T-cell (primary cell): ENCODE results near the gene ITPR2. TPM values are rescaled to one million over a fixed set of nuclear protein-coding genes. Genes with fewer than 3 reads are reported as not detected.

Source experiments
- ATAC-seq, 4 experiments: fragments of 200-7000 bp in 3 of 4; fragments of 150-1000 bp in 1 of 4; cut with Tn5 transposase; replicated peaks in 1 of 4; 1 replicate in 3 of 4; 2 replicates in 1 of 4; pipeline ENCODE4 v1.10.0; 2021; ENCODE audit warnings: moderate library complexity in 3 of 4, mild to moderate bottlenecking in 2 of 4, moderate number of reproducible peaks in 1 of 4
- CTCF ChIA-PET, 2 donors: fragments of 300-600 bp; sonication (Branson Sonifier 250); formaldehyde crosslinking; loops; one replicate each; lab custom pipeline; 2022; ENCODE audit warnings: antibody characterized with exemption in 2 of 2; lab: Charles Lee
- POLR2A ChIA-PET, 2 donors: fragments of 300-600 bp; sonication (Branson Sonifier 250); formaldehyde crosslinking; loops; one replicate each; lab custom pipeline; 2022; ENCODE audit warnings: antibody characterized with exemption in 2 of 2; lab: Charles Lee
- DNase-seq, 35 experiments: peaks; one replicate each; pipeline versions ENCODE4 v3.0.0 to v3.0.0-alpha.2; 2013 to 2023
- H3K27ac ChIP-seq: one replicate; pipeline ENCODE4 v1.5.1; 2013; ENCODE audit warnings: low read length
- H3K27me3 ChIP-seq, 2 experiments: replicated peaks in 1 of 2; 1 replicate in 1 of 2; 2 replicates in 1 of 2; pipeline versions ENCODE4 v1.6.1 to v1.7.0; 2013; ENCODE audit warnings: low read length in 1 of 2, mixed read lengths in 1 of 2; ENCODE audit not compliant: control insufficient read depth in 2 of 2, insufficient read depth in 2 of 2; ENCODE audit errors: extremely low read depth in 1 of 2
- H3K36me3 ChIP-seq, 2 donors: 1 replicate in 1 of 2; 2 replicates in 1 of 2; pipeline versions ENCODE4 v1.6.1 to v1.7.0; 2013; ENCODE audit warnings: low read length in 1 of 2; ENCODE audit not compliant: control insufficient read depth in 2 of 2, insufficient read depth in 1 of 2; ENCODE audit errors: extremely low read depth in 1 of 2
- H3K4me1 ChIP-seq, 2 experiments: 1 replicate in 1 of 2; 2 replicates in 1 of 2; pipeline versions ENCODE4 v1.6.1 to v1.7.0; 2013; ENCODE audit warnings: low read length in 2 of 2, mixed read lengths in 1 of 2; ENCODE audit not compliant: insufficient read depth in 2 of 2, control insufficient read depth in 1 of 2; ENCODE audit errors: extremely low read depth in 1 of 2
- H3K4me3 ChIP-seq, 2 donors: 1 replicate in 1 of 2; 2 replicates in 1 of 2; pipeline versions ENCODE4 v1.5.1 to v1.7.0; 2013; ENCODE audit warnings: mild to moderate bottlenecking in 2 of 2, low read length in 1 of 2, moderate library complexity in 1 of 2; ENCODE audit not compliant: control insufficient read depth in 1 of 2; ENCODE audit errors: extremely low read depth in 1 of 2
- H3K9me3 ChIP-seq: 2 replicates; pipeline ENCODE4 v1.7.0; 2013
- H3K27ac Mint-ChIP-seq, 2 donors: one replicate each; pipeline ENCODE4 v1.8.0; 2020 to 2021; ENCODE audit warnings: mild to moderate bottlenecking in 2 of 2, mixed read lengths in 2 of 2
- H3K27me3 Mint-ChIP-seq, 2 donors: one replicate each; pipeline ENCODE4 v1.8.0; 2021 to 2022; ENCODE audit warnings: mixed read lengths in 2 of 2
- H3K36me3 Mint-ChIP-seq: one replicate; pipeline ENCODE4 v1.8.0; 2021; ENCODE audit warnings: mixed read lengths
- H3K4me1 Mint-ChIP-seq, 3 donors: one replicate each; pipeline ENCODE4 v1.8.0; 2020 to 2022; ENCODE audit warnings: mixed read lengths in 3 of 3, mild to moderate bottlenecking in 1 of 3
- H3K4me3 Mint-ChIP-seq, 3 donors: one replicate each; pipeline ENCODE4 v1.8.0; 2020 to 2022; ENCODE audit warnings: mild to moderate bottlenecking in 3 of 3, mixed read lengths in 3 of 3, moderate library complexity in 3 of 3
- H3K9me3 Mint-ChIP-seq, 3 donors: one replicate each; pipeline ENCODE4 v1.8.0; 2020 to 2022; ENCODE audit warnings: mixed read lengths in 3 of 3
- WGBS: methylation state at CpG from one replicate; pipeline ENCODE4 v1.1.5; 2013; ENCODE audit warnings: missing lambda C conversion rate; ENCODE audit not compliant: insufficient coverage; 5-methylcytosine and 5-hydroxymethylcytosine counted together
- total RNA-seq, 35 experiments: library from RNA in 6 of 35; stranded (reverse) in 6 of 35; fragments of 120-200 nt in 1 of 35; gene quantifications; one replicate each; pipeline versions ENCODE4 v1.2.1 to v1.2.4 and lab custom pipeline; 2013 to 2026

Gene ITPR2
- total RNA-seq, 5 donors from 2014 or later (not counting 1 experiment from before 2014, with no cell fraction given), result 38.8 to 52.5 (median 44.5) TPM

GRCh38 chr12:26453246-26453645, 379.7 kb downstream of the ITPR2 start:
- H3K27ac ChIP-seq, result no peak overlapping the region
- 80% methylated on average over 1 of the region's 3 CpGs for WGBS
- no peaks in the 10 kb centered on the region for H3K4me1 ChIP-seq
- ATAC-seq (no peak), DNase-seq (no peak)
- Mint-ChIP-seq H3K27ac (no peak overlapping the region), H3K4me1 (peaks cover 0 to 5% (median 0%) of the 10 kb centered on the region in 3 donors), H3K4me3 (no peak overlapping the region), H3K36me3 (peaks cover 57% of the 10 kb centered on the region), H3K9me3 (no peaks in the 10 kb centered on the region), H3K27me3 (no peaks in the 10 kb centered on the region)
- no peaks in the 10 kb centered on the region for H3K9me3 ChIP-seq
- peaks cover 5 to 9% of the 10 kb centered on the region in 2 donors for H3K36me3 ChIP-seq
- no peak overlapping the region for H3K4me3 ChIP-seq
- ChIA-PET POLR2A (no interaction called here), CTCF (no interaction called here)
- no peaks in the 10 kb centered on the region for H3K27me3 ChIP-seq

- ATAC-seq, result no peak
Observed at GRCh38 chr12:26452511-26452910, 380.5 kb downstream of the ITPR2 start.

GRCh38 chr12:26451763-26452162, 381.2 kb downstream of the ITPR2 start:
- H3K27me3 ChIP-seq, result no peaks in the 10 kb centered on the region
- H3K4me3 ChIP-seq, result no peak overlapping the region
- WGBS, result no CpG with 5 or more reads among the region's 4 CpGs
- ChIA-PET POLR2A (no interaction called here), CTCF (no interaction called here)
- H3K4me1 ChIP-seq, result no peaks in the 10 kb centered on the region
- H3K4me3 Mint-ChIP-seq, result no peak overlapping the region
- no peaks in the 10 kb centered on the region for H3K9me3 Mint-ChIP-seq
- no peak overlapping the region for H3K27ac Mint-ChIP-seq
- H3K27ac ChIP-seq, result no peak overlapping the region
- ATAC-seq (no peak), DNase-seq (no peak)
- peaks cover 0 to 5% (median 0%) of the 10 kb centered on the region in 3 donors for H3K4me1 Mint-ChIP-seq
- H3K9me3 ChIP-seq, result no peaks in the 10 kb centered on the region
- H3K27me3 Mint-ChIP-seq, result no peaks in the 10 kb centered on the region
- H3K36me3 ChIP-seq, result no peaks in the 10 kb centered on the region
- H3K36me3 Mint-ChIP-seq, result peaks cover 45% of the 10 kb centered on the region

More at GRCh38 chr12:26452511-26452910, 380.5 kb downstream of the ITPR2 start:
- Mint-ChIP-seq H3K9me3 (no peaks in the 10 kb centered on the region), H3K36me3 (peaks cover 53% of the 10 kb centered on the region), H3K4me1 (peaks cover 0 to 5% (median 0%) of the 10 kb centered on the region in 3 donors), H3K4me3 (no peak overlapping the region), H3K27me3 (no peaks in the 10 kb centered on the region), H3K27ac (no peak overlapping the region)
- 87% methylated on average over 3 of the region's 6 CpGs for WGBS
- ChIA-PET POLR2A (no interaction called here), CTCF (no interaction called here)
- H3K36me3 ChIP-seq, result peaks cover 0 to 3% of the 10 kb centered on the region in 2 donors
- H3K27me3 ChIP-seq, result no peaks in the 10 kb centered on the region
- H3K9me3 ChIP-seq, result no peaks in the 10 kb centered on the region
- no peak overlapping the region for H3K27ac ChIP-seq
- no peak overlapping the region for H3K4me3 ChIP-seq
- DNase-seq, result no peak
- no peaks in the 10 kb centered on the region for H3K4me1 ChIP-seq

GRCh38 chr12:26445909-26446308, 387.1 kb downstream of the ITPR2 start:
- ATAC-seq, result no peak
- Mint-ChIP-seq H3K27me3 (no peaks in the 10 kb centered on the region), H3K36me3 (peaks cover 68% of the 10 kb centered on the region), H3K9me3 (no peaks in the 10 kb centered on the region), H3K4me3 (no peak overlapping the region), H3K4me1 (no peaks in the 10 kb centered on the region), H3K27ac (no peak overlapping the region)
- H3K9me3 ChIP-seq, result no peaks in the 10 kb centered on the region
- no peak overlapping the region for H3K27ac ChIP-seq
- CTCF ChIA-PET, result no interaction called here
- no peak overlapping the region for H3K4me3 ChIP-seq
- H3K36me3 ChIP-seq, result peaks cover 0 to 12% of the 10 kb centered on the region in 2 donors
- WGBS, result 93% methylated on average over 2 of the region's 2 CpGs
- H3K27me3 ChIP-seq, result no peaks in the 10 kb centered on the region
- POLR2A ChIA-PET, result interaction anchor here in 1 of 2 donors (0.7 kb wide), 1 partner anchor 1635 kb away, joined by 5 read pairs; no protein-coding TSS in a partner anchor
- no peaks in the 10 kb centered on the region for H3K4me1 ChIP-seq
- no peak for DNase-seq

GRCh38 chr12:26443309-26443708, 389.7 kb downstream of the ITPR2 start:
- H3K27ac ChIP-seq, result no peak overlapping the region
- no peaks in the 10 kb centered on the region for H3K27me3 ChIP-seq
- no peaks in the 10 kb centered on the region for H3K4me1 ChIP-seq
- ATAC-seq (no peak), DNase-seq (no peak)
- no CpG with 5 or more reads among the region's 2 CpGs for WGBS
- CTCF ChIA-PET, result no interaction called here
- Mint-ChIP-seq H3K4me3 (no peak overlapping the region), H3K36me3 (peaks cover 63% of the 10 kb centered on the region), H3K9me3 (no peaks in the 10 kb centered on the region), H3K27me3 (no peaks in the 10 kb centered on the region), H3K27ac (no peak overlapping the region), H3K4me1 (no peaks in the 10 kb centered on the region)
- POLR2A ChIA-PET, result no interaction called here
- H3K4me3 ChIP-seq, result no peak overlapping the region
- H3K9me3 ChIP-seq, result no peaks in the 10 kb centered on the region
- peaks cover 0 to 16% of the 10 kb centered on the region in 2 donors for H3K36me3 ChIP-seq

- ChIA-PET CTCF (no interaction called here), POLR2A (interaction anchor here in 1 of 2 donors (0.5 kb wide), 1 partner anchor 821 kb away, joined by 4 read pairs; no protein-coding TSS in a partner anchor)
- H3K4me1 Mint-ChIP-seq, result no peaks in the 10 kb centered on the region
- no peak overlapping the region for H3K4me3 Mint-ChIP-seq
- H3K36me3 ChIP-seq, result peaks cover 0 to 16% of the 10 kb centered on the region in 2 donors
- DNase-seq (no peak), ATAC-seq (no peak)
- no peak overlapping the region for H3K27ac ChIP-seq
- no peaks in the 10 kb centered on the region for H3K27me3 Mint-ChIP-seq
- WGBS, result no CpG with 5 or more reads among the region's 1 CpG
- H3K4me1 ChIP-seq, result no peaks in the 10 kb centered on the region
- no peaks in the 10 kb centered on the region for H3K9me3 ChIP-seq
- H3K36me3 Mint-ChIP-seq, result peaks cover 59% of the 10 kb centered on the region
- no peaks in the 10 kb centered on the region for H3K27me3 ChIP-seq
- no peaks in the 10 kb centered on the region for H3K9me3 Mint-ChIP-seq
- no peak overlapping the region for H3K4me3 ChIP-seq
- no peak overlapping the region for H3K27ac Mint-ChIP-seq
Observed at GRCh38 chr12:26441434-26441833, 391.6 kb downstream of the ITPR2 start.

GRCh38 chr12:26435069-26435404, 398.0 kb downstream of the ITPR2 start:
- Histone ChIP-seq H3K27me3 (no peaks in the 10 kb centered on the region), H3K9me3 (no peaks in the 10 kb centered on the region), H3K27ac (no peak overlapping the region), H3K36me3 (peaks cover 0 to 3% of the 10 kb centered on the region in 2 donors), H3K4me1 (no peaks in the 10 kb centered on the region), H3K4me3 (no peak overlapping the region)
- Mint-ChIP-seq H3K4me1 (no peaks in the 10 kb centered on the region), H3K27me3 (no peaks in the 10 kb centered on the region), H3K9me3 (no peaks in the 10 kb centered on the region), H3K27ac (no peak overlapping the region), H3K36me3 (peaks cover 33% of the 10 kb centered on the region), H3K4me3 (no peak overlapping the region)
- ATAC-seq, result no peak
- WGBS, result no CpG with 5 or more reads among the region's 1 CpG
- POLR2A ChIA-PET, result no interaction called here
- CTCF ChIA-PET, result interaction anchor here in 1 of 2 donors (0.6 kb wide), 1 partner anchor 88 kb away, joined by 11 read pairs; no protein-coding TSS in a partner anchor
- no peak for DNase-seq
